HepG2 (cell line): ENCODE data around the gene HCK. TPM values are rescaled to one million over a fixed set of nuclear protein-coding genes. Genes with fewer than 3 reads are reported as not detected.

ENCODE experiments used
- ATF7-NPFF ChIP-seq: sonication (generic); formaldehyde crosslinking; IDR thresholded peaks from 2 replicates; pipeline ENCODE4 v1.8.1; 2023; ENCODE audit warnings: mild to moderate bottlenecking, low read depth, missing genetic modification reagents, moderate library complexity
- CBX2 ChIP-seq, 2 experiments: fragments of 200-600 bp in 1 of 2; sonication (generic); formaldehyde crosslinking in 1 of 2; IDR thresholded peaks; 2 replicates each; pipeline versions ENCODE4 v1.7.0 to v1.8.1; 2018 to 2022; ENCODE audit warnings: low read depth in 2 of 2, low read length in 1 of 2, mild to moderate bottlenecking in 1 of 2, missing genetic modification reagents in 1 of 2
- CEBPB ChIP-seq: IDR thresholded peaks from 2 replicates; pipeline ENCODE4 v1.6.1; 2011; ENCODE audit warnings: low read depth, low read length, improper control_type of control experiment, borderline replicate concordance
- GABPB1 ChIP-seq: IDR thresholded peaks from 2 replicates; pipeline ENCODE4 v1.6.1; 2016; ENCODE audit warnings: mild to moderate bottlenecking, missing genetic modification reagents, moderate library complexity, missing compliant biosample characterization
- HCFC1 ChIP-seq: fragments of 150-350 bp; IDR thresholded peaks from 2 replicates; pipeline ENCODE4 v1.6.1; 2014; ENCODE audit warnings: low read depth, low read length
- HOXA7 ChIP-seq: sonication (generic); formaldehyde crosslinking; IDR thresholded peaks from 2 replicates; pipeline ENCODE4 v1.8.1; 2022; ENCODE audit warnings: mild to moderate bottlenecking, missing genetic modification reagents, moderate library complexity
- IRX3 ChIP-seq: sonication (generic); formaldehyde crosslinking; IDR thresholded peaks from 2 replicates; pipeline ENCODE4 v1.8.1; 2023; ENCODE audit warnings: mild to moderate bottlenecking, low read depth, missing genetic modification reagents, borderline replicate concordance
- KDM1A ChIP-seq: IDR thresholded peaks from 2 replicates; pipeline ENCODE4 v1.6.1; 2016; ENCODE audit warnings: missing compliant biosample characterization
- PLRG1 ChIP-seq: fragments of 450-650 bp; conservative IDR thresholded peaks from 2 replicates; pipeline ENCODE4 v1.6.1; 2016
- SMYD3 ChIP-seq: sonication (generic); formaldehyde crosslinking; IDR thresholded peaks from 2 replicates; pipeline ENCODE4 v1.8.1; 2023; ENCODE audit warnings: mild to moderate bottlenecking, missing genetic modification reagents
- ZNF75D ChIP-seq: sonication (generic); formaldehyde crosslinking; IDR thresholded peaks from 2 replicates; pipeline ENCODE4 v1.8.1; 2023; ENCODE audit warnings: missing genetic modification reagents, mild to moderate bottlenecking, borderline replicate concordance
- ZNF816 ChIP-seq: sonication (generic); formaldehyde crosslinking; IDR thresholded peaks from 2 replicates; pipeline ENCODE4 v1.8.0; 2022; ENCODE audit warnings: missing genetic modification reagents, mild to moderate bottlenecking, borderline replicate concordance
- ZSCAN9 ChIP-seq: IDR thresholded peaks from 2 replicates; pipeline ENCODE4 v1.6.1; 2016; ENCODE audit warnings: borderline replicate concordance
- polyA plus RNA-seq, 8 experiments: library from polyadenylated mRNA; depleted of rRNA in 3 of 8; stranded (reverse) in 7 of 8; unstranded in 1 of 8; fragments of >200 nt; fragmentation: Illumina TruSeq in 4 of 8; extraction: Trizol in 4 of 8; gene quantifications; 2 replicates each; pipeline versions ENCODE4 v1.2.1 to v1.2.3, GENCODE V29; 2011 to 2016; ENCODE audit warnings: low read depth in 4 of 8, missing spikeins in 1 of 8, mixed read lengths in 1 of 8; ENCODE audit not compliant: insufficient read depth in 1 of 8
- total RNA-seq, 5 experiments: library from RNA; depleted of rRNA; stranded (reverse); fragments of >200 nt; fragmentation: Illumina TruSeq; extraction: Trizol; gene quantifications; 2 replicates each; pipeline ENCODE4 v1.2.3, GENCODE V29; 2016; ENCODE audit warnings: low read depth in 1 of 5
- TF ChIP-seq, protein P1 (sequence below): sonication (generic); formaldehyde crosslinking; IDR thresholded peaks from 2 replicates; pipeline ENCODE4 v1.4.0; 2020; ENCODE audit warnings: mild to moderate bottlenecking, missing genetic modification reagents
- TF ChIP-seq, protein P2 (sequence below), 2 experiments: sonication (generic) in 1 of 2; formaldehyde crosslinking in 1 of 2; IDR thresholded peaks; 2 replicates each; pipeline versions ENCODE4 v1.4.0 to v1.6.1; 2018 to 2020; ENCODE audit warnings: missing genetic modification reagents in 2 of 2, borderline replicate concordance in 1 of 2, low read depth in 1 of 2, mild to moderate bottlenecking in 1 of 2, missing biosample characterization in 1 of 2
- TF ChIP-seq, protein P3 (sequence below): sonication (generic); formaldehyde crosslinking; IDR thresholded peaks from 2 replicates; pipeline ENCODE4 v1.8.0; 2022; ENCODE audit warnings: mild to moderate bottlenecking, missing genetic modification reagents, moderate library complexity
- TF ChIP-seq, protein P4 (sequence below): sonication (generic); formaldehyde crosslinking; IDR thresholded peaks from 2 replicates; pipeline ENCODE4 v1.8.0; 2022; ENCODE audit warnings: mild to moderate bottlenecking, missing genetic modification reagents; ENCODE audit not compliant: insufficient replicate concordance
- TF ChIP-seq, protein P5 (sequence below): sonication (generic); formaldehyde crosslinking; IDR thresholded peaks from 2 replicates; pipeline ENCODE4 v1.5.0; 2020; ENCODE audit warnings: mild to moderate bottlenecking, missing genetic modification reagents
- TF ChIP-seq, protein P6 (sequence below): sonication (generic); formaldehyde crosslinking; IDR thresholded peaks from 2 replicates; pipeline ENCODE4 v1.4.0; 2020; ENCODE audit warnings: missing genetic modification reagents

HCK gene
- total and polyA plus RNA-seq, 2 of the 13 experiments (the other 11 are each of a cell fraction or from before 2014, with no cell fraction given), result 0.04 TPM; not detected in 1

DNA sequence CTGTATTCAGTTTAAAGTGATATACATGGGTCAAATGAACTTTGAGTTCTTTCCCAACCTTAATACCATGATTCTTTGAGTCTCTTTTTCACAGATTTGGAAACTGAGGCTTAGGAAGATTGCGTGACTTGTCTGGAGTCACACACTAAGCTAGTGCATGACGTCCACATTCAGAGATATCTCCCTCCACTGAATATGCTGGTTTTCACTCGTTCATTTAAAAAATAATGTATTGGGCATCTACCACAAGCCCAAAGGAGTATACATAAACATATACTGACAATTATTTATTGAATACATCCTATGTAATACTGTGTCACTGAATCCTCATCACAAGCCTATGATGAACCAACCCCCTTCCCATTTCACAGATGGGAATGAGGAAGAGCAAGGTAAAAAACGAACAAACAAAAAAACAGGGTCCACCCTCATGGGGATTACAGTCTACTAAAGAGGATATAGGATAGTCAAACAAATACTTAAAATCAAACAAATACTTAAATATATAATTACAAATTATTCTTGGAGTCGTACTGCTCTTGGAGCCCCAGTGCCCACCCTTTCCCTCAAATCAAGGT is 56.9 kb downstream of the HCK start (continued):
- TF ChIP-seq GABPB1 (no peak), SMYD3 (peak; percentile 20; the same call in 1 of the 2 replicates), CEBPB (no peak), HCFC1 (no peak), ZSCAN9 (no peak), PLRG1 (no peak), KDM1A (CRISPR knock-in tag) (peak; percentile 86; the same call in 1 of the 2 replicates), ATF7-NPFF (CRISPR knock-in tag) (0 out of 2 replicates have a peak, but pooled peaks have one; percentile 4), IRX3 (no peak), CBX2 (IDR thresholded peaks at IDR 0.05; ENCODE audit: low read depth, low read length) (peak; percentile 53; the same call in 1 of the 2 replicates), CBX2 (CRISPR knock-in tag; IDR thresholded peaks at IDR 0.05; ENCODE audit: low read depth) (no peak), ZNF816 (CRISPR knock-in tag) (peak; percentile 94; the same call in 1 of the 2 replicates), HOXA7 (no peak), ZNF75D (CRISPR knock-in tag) (no peak)
- TF ChIP-seq, protein P1, sequence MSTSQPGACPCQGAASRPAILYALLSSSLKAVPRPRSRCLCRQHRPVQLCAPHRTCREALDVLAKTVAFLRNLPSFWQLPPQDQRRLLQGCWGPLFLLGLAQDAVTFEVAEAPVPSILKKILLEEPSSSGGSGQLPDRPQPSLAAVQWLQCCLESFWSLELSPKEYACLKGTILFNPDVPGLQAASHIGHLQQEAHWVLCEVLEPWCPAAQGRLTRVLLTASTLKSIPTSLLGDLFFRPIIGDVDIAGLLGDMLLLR (CRISPR knock-in tag), result no peak
- TF ChIP-seq, protein P2, sequence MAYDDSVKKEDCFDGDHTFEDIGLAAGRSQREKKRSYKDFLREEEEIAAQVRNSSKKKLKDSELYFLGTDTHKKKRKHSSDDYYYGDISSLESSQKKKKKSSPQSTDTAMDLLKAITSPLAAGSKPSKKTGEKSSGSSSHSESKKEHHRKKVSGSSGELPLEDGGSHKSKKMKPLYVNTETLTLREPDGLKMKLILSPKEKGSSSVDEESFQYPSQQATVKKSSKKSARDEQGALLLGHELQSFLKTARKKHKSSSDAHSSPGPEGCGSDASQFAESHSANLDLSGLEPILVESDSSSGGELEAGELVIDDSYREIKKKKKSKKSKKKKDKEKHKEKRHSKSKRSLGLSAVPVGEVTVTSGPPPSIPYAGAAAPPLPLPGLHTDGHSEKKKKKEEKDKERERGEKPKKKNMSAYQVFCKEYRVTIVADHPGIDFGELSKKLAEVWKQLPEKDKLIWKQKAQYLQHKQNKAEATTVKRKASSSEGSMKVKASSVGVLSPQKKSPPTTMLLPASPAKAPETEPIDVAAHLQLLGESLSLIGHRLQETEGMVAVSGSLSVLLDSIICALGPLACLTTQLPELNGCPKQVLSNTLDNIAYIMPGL (CRISPR knock-in tag; IDR thresholded peaks at IDR 0.05; ENCODE audit: borderline replicate concordance in 1 of 2, low read depth in 1 of 2), result no peak
- TF ChIP-seq, protein P3, sequence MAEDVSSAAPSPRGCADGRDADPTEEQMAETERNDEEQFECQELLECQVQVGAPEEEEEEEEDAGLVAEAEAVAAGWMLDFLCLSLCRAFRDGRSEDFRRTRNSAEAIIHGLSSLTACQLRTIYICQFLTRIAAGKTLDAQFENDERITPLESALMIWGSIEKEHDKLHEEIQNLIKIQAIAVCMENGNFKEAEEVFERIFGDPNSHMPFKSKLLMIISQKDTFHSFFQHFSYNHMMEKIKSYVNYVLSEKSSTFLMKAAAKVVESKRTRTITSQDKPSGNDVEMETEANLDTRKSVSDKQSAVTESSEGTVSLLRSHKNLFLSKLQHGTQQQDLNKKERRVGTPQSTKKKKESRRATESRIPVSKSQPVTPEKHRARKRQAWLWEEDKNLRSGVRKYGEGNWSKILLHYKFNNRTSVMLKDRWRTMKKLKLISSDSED (CRISPR knock-in tag), result no peak
- TF ChIP-seq, protein P4, sequence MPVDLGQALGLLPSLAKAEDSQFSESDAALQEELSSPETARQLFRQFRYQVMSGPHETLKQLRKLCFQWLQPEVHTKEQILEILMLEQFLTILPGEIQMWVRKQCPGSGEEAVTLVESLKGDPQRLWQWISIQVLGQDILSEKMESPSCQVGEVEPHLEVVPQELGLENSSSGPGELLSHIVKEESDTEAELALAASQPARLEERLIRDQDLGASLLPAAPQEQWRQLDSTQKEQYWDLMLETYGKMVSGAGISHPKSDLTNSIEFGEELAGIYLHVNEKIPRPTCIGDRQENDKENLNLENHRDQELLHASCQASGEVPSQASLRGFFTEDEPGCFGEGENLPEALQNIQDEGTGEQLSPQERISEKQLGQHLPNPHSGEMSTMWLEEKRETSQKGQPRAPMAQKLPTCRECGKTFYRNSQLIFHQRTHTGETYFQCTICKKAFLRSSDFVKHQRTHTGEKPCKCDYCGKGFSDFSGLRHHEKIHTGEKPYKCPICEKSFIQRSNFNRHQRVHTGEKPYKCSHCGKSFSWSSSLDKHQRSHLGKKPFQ, result no peak
- TF ChIP-seq, protein P5, sequence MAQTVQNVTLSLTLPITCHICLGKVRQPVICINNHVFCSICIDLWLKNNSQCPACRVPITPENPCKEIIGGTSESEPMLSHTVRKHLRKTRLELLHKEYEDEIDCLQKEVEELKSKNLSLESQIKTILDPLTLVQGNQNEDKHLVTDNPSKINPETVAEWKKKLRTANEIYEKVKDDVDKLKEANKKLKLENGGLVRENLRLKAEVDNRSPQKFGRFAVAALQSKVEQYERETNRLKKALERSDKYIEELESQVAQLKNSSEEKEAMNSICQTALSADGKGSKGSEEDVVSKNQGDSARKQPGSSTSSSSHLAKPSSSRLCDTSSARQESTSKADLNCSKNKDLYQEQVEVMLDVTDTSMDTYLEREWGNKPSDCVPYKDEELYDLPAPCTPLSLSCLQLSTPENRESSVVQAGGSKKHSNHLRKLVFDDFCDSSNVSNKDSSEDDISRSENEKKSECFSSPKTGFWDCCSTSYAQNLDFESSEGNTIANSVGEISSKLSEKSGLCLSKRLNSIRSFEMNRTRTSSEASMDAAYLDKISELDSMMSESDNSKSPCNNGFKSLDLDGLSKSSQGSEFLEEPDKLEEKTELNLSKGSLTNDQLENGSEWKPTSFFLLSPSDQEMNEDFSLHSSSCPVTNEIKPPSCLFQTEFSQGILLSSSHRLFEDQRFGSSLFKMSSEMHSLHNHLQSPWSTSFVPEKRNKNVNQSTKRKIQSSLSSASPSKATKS (CRISPR knock-in tag), result no peak
- TF ChIP-seq, protein P6, sequence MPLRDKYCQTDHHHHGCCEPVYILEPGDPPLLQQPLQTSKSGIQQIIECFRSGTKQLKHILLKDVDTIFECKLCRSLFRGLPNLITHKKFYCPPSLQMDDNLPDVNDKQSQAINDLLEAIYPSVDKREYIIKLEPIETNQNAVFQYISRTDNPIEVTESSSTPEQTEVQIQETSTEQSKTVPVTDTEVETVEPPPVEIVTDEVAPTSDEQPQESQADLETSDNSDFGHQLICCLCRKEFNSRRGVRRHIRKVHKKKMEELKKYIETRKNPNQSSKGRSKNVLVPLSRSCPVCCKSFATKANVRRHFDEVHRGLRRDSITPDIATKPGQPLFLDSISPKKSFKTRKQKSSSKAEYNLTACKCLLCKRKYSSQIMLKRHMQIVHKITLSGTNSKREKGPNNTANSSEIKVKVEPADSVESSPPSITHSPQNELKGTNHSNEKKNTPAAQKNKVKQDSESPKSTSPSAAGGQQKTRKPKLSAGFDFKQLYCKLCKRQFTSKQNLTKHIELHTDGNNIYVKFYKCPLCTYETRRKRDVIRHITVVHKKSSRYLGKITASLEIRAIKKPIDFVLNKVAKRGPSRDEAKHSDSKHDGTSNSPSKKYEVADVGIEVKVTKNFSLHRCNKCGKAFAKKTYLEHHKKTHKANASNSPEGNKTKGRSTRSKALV (CRISPR knock-in tag), result no peak
